ENCODE results near the gene TM7SF2.
"Not testable (repeated sequence)": the region's sequence is repeated elsewhere in the genome, so short reads cannot be mapped to it uniquely, and the experiment has no call there.

The TM7SF2 gene

GRCh38 chr11:65130631-65131416 lies 19.2 kb downstream of the TM7SF2 start:
- no peak for DNase-seq

- DNase-seq, result no peak
Observed at GRCh38 chr11:65131417-65131776, 19.7 kb downstream of the TM7SF2 start.

DNA sequence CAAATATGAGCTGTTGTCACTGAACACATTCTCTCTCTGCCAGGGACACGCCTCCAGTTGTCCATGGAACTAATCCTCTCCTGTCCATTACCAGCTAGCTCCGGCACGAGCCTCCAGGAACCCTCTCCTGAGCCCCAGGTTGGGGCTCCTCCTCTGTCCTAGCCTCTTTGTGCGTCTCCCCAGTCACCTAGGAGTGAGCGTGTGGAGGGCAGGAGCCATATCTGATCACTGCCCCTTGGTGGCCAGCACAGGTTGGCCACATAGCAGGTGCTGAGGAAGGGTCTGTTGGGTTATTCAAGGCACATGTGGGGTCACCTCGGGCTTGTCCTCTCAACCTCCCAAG lies 20.2 kb downstream of the TM7SF2 start:
- DNase-seq, result no peak

GRCh38 chr11:65132238-65132987 lies 20.7 kb downstream of the TM7SF2 start:
- no peak for DNase-seq

DNA sequence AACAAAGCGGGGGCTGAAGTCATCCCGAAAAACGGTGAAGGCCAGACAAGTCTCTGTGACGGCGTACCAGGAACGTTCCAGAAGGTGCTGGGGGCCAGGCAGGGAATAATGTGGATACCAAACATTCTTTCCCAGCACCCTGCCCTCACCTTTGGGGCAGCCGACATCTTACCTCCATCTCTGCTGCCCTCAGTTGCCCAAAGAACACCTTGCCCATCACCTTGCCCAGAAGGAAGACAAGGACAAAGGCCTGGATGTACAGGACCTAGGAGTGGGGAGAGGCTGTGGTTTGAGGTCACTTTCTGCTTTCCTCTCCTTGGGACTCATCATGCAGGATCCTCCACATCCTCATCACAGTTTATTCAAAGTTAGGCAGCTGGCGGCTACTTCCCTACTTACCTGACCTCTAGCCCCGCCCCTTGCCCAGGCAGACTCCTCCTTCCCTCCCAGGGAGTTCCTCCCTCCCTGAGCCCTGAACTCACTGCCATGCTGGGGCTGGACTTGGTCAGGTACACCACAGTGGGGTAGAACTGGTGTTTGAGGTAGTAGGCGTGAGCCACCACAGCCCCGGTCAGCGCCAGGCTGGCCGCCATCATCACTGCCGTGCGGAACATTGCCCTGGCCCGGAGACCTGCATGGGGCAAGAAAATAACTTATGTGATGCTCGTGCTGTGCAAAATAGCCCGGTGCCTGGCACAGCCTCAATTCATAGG lies 21.5 kb downstream of the TM7SF2 start:
- DNase-seq, result peak; percentile 51

GRCh38 chr11:65133724-65134123 lies 22.1 kb downstream of the TM7SF2 start:
- no peak for DNase-seq

DNA sequence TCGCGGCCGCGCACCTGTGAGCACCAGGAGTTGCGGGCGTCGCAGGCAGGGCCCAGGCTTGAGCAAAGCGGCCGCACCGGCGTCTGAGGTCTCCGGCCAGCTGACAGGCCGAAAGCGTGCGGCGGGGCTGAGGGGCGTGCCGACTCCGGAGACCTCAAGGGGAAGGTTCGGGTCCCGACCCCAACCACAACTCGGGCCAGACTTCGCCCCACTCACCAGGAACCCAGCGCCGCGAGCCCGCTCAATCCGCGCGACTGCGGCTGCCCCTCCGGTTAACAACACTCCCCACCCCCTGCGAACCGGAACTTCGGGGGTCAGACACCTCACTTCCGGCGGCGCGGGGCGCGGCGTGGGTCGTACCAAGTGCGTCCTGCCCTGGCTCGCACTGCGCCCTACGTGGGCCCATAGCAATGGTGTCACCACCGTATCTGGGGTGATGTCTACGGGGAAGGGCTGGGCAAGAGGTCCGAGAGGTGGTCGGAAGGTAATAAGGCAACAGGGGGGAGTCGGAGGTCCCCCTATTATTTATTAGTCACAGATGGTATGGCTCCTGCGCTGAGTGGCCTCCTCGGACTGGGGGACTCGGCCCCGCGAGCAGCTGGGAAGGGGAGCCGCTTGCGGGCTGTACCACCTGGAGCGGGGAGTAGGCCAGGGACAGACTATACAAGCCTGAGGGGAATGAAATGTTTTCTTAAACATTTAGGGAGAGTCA lies 22.7 kb downstream of the TM7SF2 start, which contains the start of gene SYVN1:
Gene SYVN1 (minus strand): TSS at position 280 of the 712 bp plus-strand sequence. CDS start 918 bp downstream, outside the sequence.
- peak; percentile 87 for DNase-seq

DNA sequence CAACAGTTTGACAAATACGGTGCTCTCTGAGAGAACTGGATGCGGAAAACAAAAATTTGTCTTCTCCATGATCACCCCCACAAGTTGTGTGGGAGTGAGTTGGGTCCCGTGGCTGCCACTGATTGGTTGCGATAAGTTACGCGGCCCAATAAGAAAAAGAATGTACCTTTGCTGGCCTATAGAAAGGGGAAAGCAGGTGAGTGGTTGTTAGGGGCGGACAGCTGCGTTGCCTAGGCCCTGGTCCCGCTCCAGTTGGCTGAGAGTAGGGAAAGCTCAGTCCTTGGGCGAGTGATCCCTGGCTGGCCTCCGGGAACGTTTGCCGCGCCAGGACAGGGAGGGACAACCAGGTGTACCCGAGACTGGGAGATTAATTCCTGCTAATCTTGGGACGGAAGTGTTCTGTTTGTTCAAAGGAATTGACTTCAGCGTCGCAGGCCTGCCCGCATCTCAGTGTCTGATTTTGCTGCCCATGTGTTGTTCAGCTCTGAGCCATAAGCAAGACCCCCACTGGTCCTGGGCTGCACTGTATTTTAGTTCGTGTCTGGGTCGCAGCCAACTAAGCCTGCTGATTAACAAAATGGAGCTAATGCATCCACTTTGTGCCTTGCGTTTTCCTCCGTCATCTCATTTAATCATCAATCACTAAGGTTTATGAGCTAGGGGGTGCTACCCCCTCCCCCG lies 23.4 kb downstream of the TM7SF2 start:
- peak; percentile 98 for DNase-seq

DNA sequence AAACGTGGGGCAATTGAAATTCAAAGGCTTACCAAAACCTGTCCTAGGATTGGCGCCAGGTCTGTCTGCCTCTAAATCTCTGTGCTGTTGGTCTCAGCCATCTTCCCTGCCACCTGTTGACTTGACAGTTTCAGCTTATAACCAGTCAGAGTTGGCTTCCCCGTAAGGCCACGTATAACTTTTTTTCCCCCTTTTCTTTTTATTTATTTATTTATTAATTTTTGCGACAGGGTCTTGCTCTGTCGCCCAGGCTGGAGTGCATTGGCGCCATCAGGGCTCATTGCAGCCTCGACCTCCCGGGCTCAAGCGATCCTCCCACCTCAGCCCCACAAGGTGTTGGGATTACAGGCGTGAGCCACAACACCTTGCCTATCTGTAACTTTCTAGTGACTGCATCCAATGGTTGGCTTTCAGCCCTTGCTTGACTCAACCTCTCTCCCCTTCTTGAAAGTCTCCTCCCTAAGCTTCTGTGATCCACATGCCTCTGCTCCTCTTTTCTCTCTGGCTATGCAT lies 24.0 kb downstream of the TM7SF2 start:
- no peak for DNase-seq

GRCh38 chr11:65136515-65137096 lies 24.9 kb downstream of the TM7SF2 start:
- DNase-seq, result no peak

DNA sequence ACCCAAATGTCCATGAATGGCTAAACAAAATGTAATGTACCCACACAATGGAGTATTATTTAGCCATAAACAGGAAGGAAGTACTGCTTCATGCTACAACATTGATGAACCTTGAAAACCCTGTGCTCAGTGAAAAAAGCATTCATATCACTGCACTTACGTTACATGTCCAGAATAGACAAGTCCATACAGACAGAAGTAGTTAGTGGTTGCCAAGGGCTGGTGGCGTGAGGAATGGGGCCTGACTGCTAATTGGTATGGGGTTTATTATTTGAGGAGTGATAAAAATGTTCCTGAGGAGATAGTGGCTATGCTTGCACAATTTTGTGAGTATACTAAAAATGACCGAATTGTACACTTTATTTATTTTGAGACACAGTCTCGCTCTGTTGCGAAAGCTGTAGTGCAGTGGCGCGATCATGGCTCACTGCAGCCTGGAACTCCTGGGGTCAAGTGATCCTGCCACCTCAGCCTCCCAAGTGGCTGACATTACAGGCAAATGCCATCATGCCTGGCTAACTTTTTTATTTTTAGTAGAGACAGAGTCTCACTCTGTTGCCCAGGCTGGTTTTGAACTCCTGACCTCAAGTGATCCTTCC lies 30.3 kb downstream of the TM7SF2 start:
- no peak for DNase-seq

GRCh38 chr11:65147352-65148075 lies 35.8 kb downstream of the TM7SF2 start:
- no peak for DNase-seq

DNA sequence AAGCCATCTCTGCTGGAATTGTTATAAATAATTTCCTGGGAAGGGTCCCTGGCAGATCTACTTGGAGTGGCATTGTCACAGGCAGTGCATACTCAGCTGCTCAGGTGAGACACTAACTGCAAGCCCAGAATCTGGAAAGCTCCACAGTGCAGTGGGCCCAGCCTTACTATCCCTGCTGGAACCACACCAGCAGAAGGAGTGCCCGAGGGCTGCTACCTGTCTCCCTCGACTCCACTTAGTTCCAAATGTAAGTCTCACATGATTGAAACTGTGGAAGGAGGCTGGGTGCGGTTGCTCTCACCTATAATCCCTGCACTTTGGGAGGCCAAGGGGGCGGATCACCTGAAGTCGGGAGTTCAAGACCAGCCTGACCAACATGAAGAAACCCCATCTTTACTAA lies 37.0 kb downstream of the TM7SF2 start:
- DNase-seq, result no peak

DNA sequence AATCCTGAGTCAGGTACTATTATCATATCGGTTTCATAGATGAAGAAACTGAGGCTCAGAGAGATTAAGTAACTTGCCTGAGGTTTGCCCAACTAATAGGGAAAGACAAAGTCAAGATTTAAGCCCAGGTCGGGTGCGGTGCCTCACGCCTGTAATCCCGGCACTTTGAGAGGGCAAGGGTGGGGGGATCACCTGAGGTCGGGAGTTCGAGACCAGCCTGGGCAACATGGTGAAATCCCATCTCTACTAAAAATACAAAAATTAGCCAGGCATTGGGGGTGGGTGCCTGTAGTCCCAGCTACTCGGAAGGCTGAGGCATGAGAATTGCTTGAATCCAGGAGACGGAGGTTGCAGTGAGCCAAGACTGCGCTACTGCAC lies 38.4 kb downstream of the TM7SF2 start:
- not testable (repeated sequence) for DNase-seq

- peak; percentile 94 for DNase-seq
Observed at GRCh38 chr11:65150509-65151299, 39.0 kb downstream of the TM7SF2 start.

- no peak for DNase-seq
Observed at GRCh38 chr11:65151331-65151899, 39.7 kb downstream of the TM7SF2 start.

DNA sequence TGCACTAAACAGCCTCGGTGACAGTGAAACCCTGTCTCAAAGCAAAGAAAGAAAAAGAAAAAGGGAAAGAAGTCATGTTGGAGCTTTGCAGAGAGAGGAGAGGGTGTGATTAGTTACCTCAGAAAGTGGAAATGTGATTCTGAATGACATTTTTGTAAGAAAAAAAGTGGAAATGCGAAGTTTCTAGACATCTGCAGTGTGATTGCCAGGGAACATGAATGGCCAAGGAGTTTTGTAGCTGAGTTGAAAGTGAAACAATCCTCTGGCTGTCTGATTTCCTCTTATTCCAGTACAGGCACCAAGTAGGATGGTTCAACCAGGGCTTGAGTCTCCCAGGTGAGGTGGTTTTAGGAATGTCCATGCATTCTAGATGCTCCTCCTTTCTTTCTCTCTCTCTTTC lies 40.5 kb downstream of the TM7SF2 start:
- no peak for DNase-seq

DNA sequence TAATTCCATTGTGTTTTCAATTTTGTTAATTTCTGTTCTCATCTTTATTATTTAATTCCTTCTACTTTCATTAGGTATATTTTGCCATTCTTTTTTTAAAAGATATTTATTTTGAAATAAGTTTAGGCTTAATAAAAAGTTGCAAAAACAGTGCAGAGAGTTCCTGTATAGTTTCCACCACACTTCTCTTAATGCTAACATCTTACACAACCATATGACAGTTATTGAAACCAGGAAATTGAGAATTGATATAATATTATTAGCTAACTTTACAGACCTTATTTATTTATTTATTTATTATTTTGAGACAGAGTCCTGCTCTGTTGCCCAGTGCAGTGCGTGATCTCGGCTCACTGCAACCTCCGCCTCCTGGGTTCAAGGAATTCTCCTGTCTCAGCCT lies 44.6 kb downstream of the TM7SF2 start:
- no peak for DNase-seq

- no peak for DNase-seq
Observed at GRCh38 chr11:65156926-65157325, 45.3 kb downstream of the TM7SF2 start.

- no peak for DNase-seq
Observed at GRCh38 chr11:65157336-65157735, 45.7 kb downstream of the TM7SF2 start.
